T-helper 17 cell (primary cell): ENCODE data around the gene CRMP1. TPM values are rescaled to one million over a fixed set of nuclear protein-coding genes. Genes with fewer than 3 reads are reported as not detected.

Experiments used
- ATAC-seq: fragments of 150-1000 bp; cut with Tn5 transposase; 2 replicates; pipeline ENCODE4 v1.10.0; 2021; ENCODE audit warnings: mild to moderate bottlenecking, moderate library complexity
- DNase-seq, 3 donors: peaks; one replicate each; pipeline versions ENCODE4 v3.0.0 to v3.0.0-alpha.2; 2020 to 2021
- H3K9me3 ChIP-seq: one replicate; pipeline ENCODE4 v1.7.0; 2013; ENCODE audit warnings: low read length, mild to moderate bottlenecking; ENCODE audit not compliant: control insufficient read depth, poor library complexity, severe bottlenecking
- H3K27ac Mint-ChIP-seq: one replicate; pipeline ENCODE4 v1.8.0; 2022; ENCODE audit warnings: mild to moderate bottlenecking, moderate library complexity, mixed read lengths
- H3K27me3 Mint-ChIP-seq: one replicate; pipeline ENCODE4 v1.8.0; 2022; ENCODE audit warnings: mixed read lengths
- H3K36me3 Mint-ChIP-seq: one replicate; pipeline ENCODE4 v1.8.0; 2022; ENCODE audit warnings: low read depth, mixed read lengths
- H3K4me1 Mint-ChIP-seq: one replicate; pipeline ENCODE4 v1.8.0; 2022; ENCODE audit warnings: mild to moderate bottlenecking, mixed read lengths
- H3K4me3 Mint-ChIP-seq: one replicate; pipeline ENCODE4 v1.8.0; 2022; ENCODE audit warnings: mild to moderate bottlenecking, moderate library complexity, mixed read lengths
- total RNA-seq, 4 donors: library from RNA in 2 of 4; stranded (reverse) in 2 of 4; gene quantifications; one replicate each; pipeline ENCODE4 v1.2.3 and lab custom pipeline; 2022 to 2026

Gene CRMP1
- total RNA-seq, 2 donors from 2014 or later, result not detected

GRCh38 chr4:5890063-5890727 lies 2.7 kb downstream of the CRMP1 start:
- peaks cover 65% of the 10 kb centered on the region for H3K27me3 Mint-ChIP-seq
- no peak overlapping the region for H3K27ac Mint-ChIP-seq

GRCh38 chr4:5889002-5889696 lies 3.7 kb downstream of the CRMP1 start:
- ATAC-seq (no peak), DNase-seq (no peak)
- Mint-ChIP-seq H3K4me3 (peak overlapping the region; percentile 59), H3K27me3 (peaks cover 69% of the 10 kb centered on the region), H3K36me3 (peaks cover 8% of the 10 kb centered on the region), H3K4me1 (peaks cover 8% of the 10 kb centered on the region), H3K27ac (no peak overlapping the region)
- peaks cover 4% of the 10 kb centered on the region for H3K9me3 ChIP-seq

More at GRCh38 chr4:5890063-5890727, 2.7 kb downstream of the CRMP1 start:
- no peak for ATAC-seq
- peaks cover 4% of the 10 kb centered on the region for H3K9me3 ChIP-seq
- peaks cover 8% of the 10 kb centered on the region for H3K36me3 Mint-ChIP-seq
- DNase-seq, result no peak
- peaks cover 8% of the 10 kb centered on the region for H3K4me1 Mint-ChIP-seq
- no peak overlapping the region for H3K4me3 Mint-ChIP-seq

GRCh38 chr4:5888222-5889001 lies 4.5 kb downstream of the CRMP1 start:
- Mint-ChIP-seq H3K36me3 (peaks cover 8% of the 10 kb centered on the region), H3K4me3 (peak overlapping the region; percentile 59), H3K4me1 (peaks cover 8% of the 10 kb centered on the region), H3K27me3 (peaks cover 62% of the 10 kb centered on the region), H3K27ac (no peak overlapping the region)
- DNase-seq, result no peak
- ATAC-seq, result no peak
- peaks cover 4% of the 10 kb centered on the region for H3K9me3 ChIP-seq

GRCh38 chr4:5887361-5888221 lies 5.3 kb downstream of the CRMP1 start:
- DNase-seq (no peak), ATAC-seq (no peak)
- H3K9me3 ChIP-seq, result peaks cover 4% of the 10 kb centered on the region
- Mint-ChIP-seq H3K4me1 (peaks cover 8% of the 10 kb centered on the region), H3K4me3 (peak overlapping the region; percentile 7), H3K36me3 (peaks cover 6% of the 10 kb centered on the region), H3K27me3 (peaks cover 61% of the 10 kb centered on the region), H3K27ac (no peak overlapping the region)

- DNase-seq, result no peak
- peaks cover 6% of the 10 kb centered on the region for H3K36me3 Mint-ChIP-seq
- no peak for ATAC-seq
- H3K4me3 Mint-ChIP-seq, result peak overlapping the region; percentile 19
- peaks cover 4% of the 10 kb centered on the region for H3K9me3 ChIP-seq
- no peak overlapping the region for H3K27ac Mint-ChIP-seq
- peaks cover 8% of the 10 kb centered on the region for H3K4me1 Mint-ChIP-seq
- peaks cover 60% of the 10 kb centered on the region for H3K27me3 Mint-ChIP-seq
Observed at GRCh38 chr4:5887011-5887360, 5.9 kb downstream of the CRMP1 start.

GRCh38 chr4:5885733-5886132 lies 7.2 kb downstream of the CRMP1 start:
- Mint-ChIP-seq H3K27me3 (peaks cover 55% of the 10 kb centered on the region), H3K36me3 (peaks cover 8% of the 10 kb centered on the region), H3K4me1 (peaks cover 8% of the 10 kb centered on the region), H3K27ac (no peak overlapping the region), H3K4me3 (no peak overlapping the region)
- no peak for DNase-seq
- no peak for ATAC-seq
- peaks cover 3% of the 10 kb centered on the region for H3K9me3 ChIP-seq

- H3K4me1 Mint-ChIP-seq, result peaks cover 6% of the 10 kb centered on the region
- H3K27ac Mint-ChIP-seq, result no peak overlapping the region
- ATAC-seq (no peak), DNase-seq (no peak)
- peaks cover 51% of the 10 kb centered on the region for H3K27me3 Mint-ChIP-seq
- peaks cover 8% of the 10 kb centered on the region for H3K36me3 Mint-ChIP-seq
- H3K4me3 Mint-ChIP-seq, result no peak overlapping the region
- H3K9me3 ChIP-seq, result no peaks in the 10 kb centered on the region
Observed at GRCh38 chr4:5884796-5885195, 8.1 kb downstream of the CRMP1 start.

GRCh38 chr4:5883916-5884315 lies 9.0 kb downstream of the CRMP1 start:
- no peak overlapping the region for H3K4me3 Mint-ChIP-seq
- H3K36me3 Mint-ChIP-seq, result peaks cover 7% of the 10 kb centered on the region
- H3K9me3 ChIP-seq, result no peaks in the 10 kb centered on the region
- DNase-seq (no peak), ATAC-seq (no peak)
- H3K4me1 Mint-ChIP-seq, result peaks cover 5% of the 10 kb centered on the region
- no peak overlapping the region for H3K27ac Mint-ChIP-seq
- H3K27me3 Mint-ChIP-seq, result peaks cover 42% of the 10 kb centered on the region

- no peak for DNase-seq
- H3K4me3 Mint-ChIP-seq, result no peak overlapping the region
- H3K9me3 ChIP-seq, result no peaks in the 10 kb centered on the region
- no peak overlapping the region for H3K27ac Mint-ChIP-seq
- peaks cover 5% of the 10 kb centered on the region for H3K36me3 Mint-ChIP-seq
- H3K27me3 Mint-ChIP-seq, result peaks cover 39% of the 10 kb centered on the region
- H3K4me1 Mint-ChIP-seq, result peaks cover 3% of the 10 kb centered on the region
- ATAC-seq, result no peak
Observed at GRCh38 chr4:5882947-5883346, 9.9 kb downstream of the CRMP1 start.

GRCh38 chr4:5881340-5881739 lies 11.5 kb downstream of the CRMP1 start:
- DNase-seq (no peak), ATAC-seq (no peak)
- Mint-ChIP-seq H3K4me3 (no peak overlapping the region), H3K27ac (no peak overlapping the region), H3K36me3 (peaks cover 5% of the 10 kb centered on the region), H3K27me3 (peaks cover 30% of the 10 kb centered on the region), H3K4me1 (no peaks in the 10 kb centered on the region)
- H3K9me3 ChIP-seq, result no peaks in the 10 kb centered on the region

GRCh38 chr4:5878359-5878758 lies 14.5 kb downstream of the CRMP1 start:
- H3K9me3 ChIP-seq, result no peaks in the 10 kb centered on the region
- no peak for DNase-seq
- Mint-ChIP-seq H3K4me3 (no peak overlapping the region), H3K36me3 (peaks cover 2% of the 10 kb centered on the region), H3K4me1 (no peaks in the 10 kb centered on the region), H3K27ac (no peak overlapping the region), H3K27me3 (peaks cover 8% of the 10 kb centered on the region)
- no peak for ATAC-seq

GRCh38 chr4:5877392-5877791 lies 15.5 kb downstream of the CRMP1 start:
- Mint-ChIP-seq H3K36me3 (peaks cover 2% of the 10 kb centered on the region), H3K27me3 (peaks cover 8% of the 10 kb centered on the region), H3K27ac (no peak overlapping the region), H3K4me3 (no peak overlapping the region), H3K4me1 (no peaks in the 10 kb centered on the region)
- ATAC-seq (no peak), DNase-seq (no peak)
- H3K9me3 ChIP-seq, result no peaks in the 10 kb centered on the region
